ENCODE measurements around the gene VOPP1. TPM values are rescaled to one million over a fixed set of nuclear protein-coding genes. Genes with fewer than 3 reads are reported as not detected.

Gene VOPP1
- total RNA-seq, 1 experiment from 2014 or later = 63.9 TPM

GRCh38 chr7:55552320-55553023 lies 19.8 kb downstream of the VOPP1 start:
- Mint-ChIP-seq H3K4me1 (peaks cover 94% of the 10 kb centered on the region), H3K27ac (peak overlapping the region; percentile 42; the same call in 1 of the 2 replicates), H3K36me3 (no peaks in the 10 kb centered on the region), H3K27me3 (ENCODE audit: low read depth) (no peaks in the 10 kb centered on the region), H3K4me3 (no peak overlapping the region), H3K9me3 (no peaks in the 10 kb centered on the region)
- no peak for ATAC-seq
- ChIA-PET CTCF (no interaction called here), POLR2A (no interaction called here)
- DNase-seq (ENCODE audit: low spot score) = no peak
- no peak for TF ChIP-seq ZNF671 (CRISPR knock-in tag; IDR thresholded peaks at IDR 0.05)
- no peak for TF ChIP-seq ZBTB43 (CRISPR knock-in tag; IDR thresholded peaks at IDR 0.05)
- TF ChIP-seq, protein P1, sequence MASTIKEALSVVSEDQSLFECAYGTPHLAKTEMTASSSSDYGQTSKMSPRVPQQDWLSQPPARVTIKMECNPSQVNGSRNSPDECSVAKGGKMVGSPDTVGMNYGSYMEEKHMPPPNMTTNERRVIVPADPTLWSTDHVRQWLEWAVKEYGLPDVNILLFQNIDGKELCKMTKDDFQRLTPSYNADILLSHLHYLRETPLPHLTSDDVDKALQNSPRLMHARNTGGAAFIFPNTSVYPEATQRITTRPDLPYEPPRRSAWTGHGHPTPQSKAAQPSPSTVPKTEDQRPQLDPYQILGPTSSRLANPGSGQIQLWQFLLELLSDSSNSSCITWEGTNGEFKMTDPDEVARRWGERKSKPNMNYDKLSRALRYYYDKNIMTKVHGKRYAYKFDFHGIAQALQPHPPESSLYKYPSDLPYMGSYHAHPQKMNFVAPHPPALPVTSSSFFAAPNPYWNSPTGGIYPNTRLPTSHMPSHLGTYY (CRISPR knock-in tag; IDR thresholded peaks at IDR 0.05) = no peak
- TF ChIP-seq PREB (CRISPR knock-in tag; IDR thresholded peaks at IDR 0.05; ENCODE audit: borderline replicate concordance) = no peak
- no peak for TF ChIP-seq GABPB1 (CRISPR knock-in tag; IDR thresholded peaks at IDR 0.05)
- TF ChIP-seq, protein P2, sequence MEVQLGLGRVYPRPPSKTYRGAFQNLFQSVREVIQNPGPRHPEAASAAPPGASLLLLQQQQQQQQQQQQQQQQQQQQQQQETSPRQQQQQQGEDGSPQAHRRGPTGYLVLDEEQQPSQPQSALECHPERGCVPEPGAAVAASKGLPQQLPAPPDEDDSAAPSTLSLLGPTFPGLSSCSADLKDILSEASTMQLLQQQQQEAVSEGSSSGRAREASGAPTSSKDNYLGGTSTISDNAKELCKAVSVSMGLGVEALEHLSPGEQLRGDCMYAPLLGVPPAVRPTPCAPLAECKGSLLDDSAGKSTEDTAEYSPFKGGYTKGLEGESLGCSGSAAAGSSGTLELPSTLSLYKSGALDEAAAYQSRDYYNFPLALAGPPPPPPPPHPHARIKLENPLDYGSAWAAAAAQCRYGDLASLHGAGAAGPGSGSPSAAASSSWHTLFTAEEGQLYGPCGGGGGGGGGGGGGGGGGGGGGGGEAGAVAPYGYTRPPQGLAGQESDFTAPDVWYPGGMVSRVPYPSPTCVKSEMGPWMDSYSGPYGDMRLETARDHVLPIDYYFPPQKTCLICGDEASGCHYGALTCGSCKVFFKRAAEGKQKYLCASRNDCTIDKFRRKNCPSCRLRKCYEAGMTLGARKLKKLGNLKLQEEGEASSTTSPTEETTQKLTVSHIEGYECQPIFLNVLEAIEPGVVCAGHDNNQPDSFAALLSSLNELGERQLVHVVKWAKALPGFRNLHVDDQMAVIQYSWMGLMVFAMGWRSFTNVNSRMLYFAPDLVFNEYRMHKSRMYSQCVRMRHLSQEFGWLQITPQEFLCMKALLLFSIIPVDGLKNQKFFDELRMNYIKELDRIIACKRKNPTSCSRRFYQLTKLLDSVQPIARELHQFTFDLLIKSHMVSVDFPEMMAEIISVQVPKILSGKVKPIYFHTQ (CRISPR knock-in tag; IDR thresholded peaks at IDR 0.05) = no peak
- TF ChIP-seq, protein P3, sequence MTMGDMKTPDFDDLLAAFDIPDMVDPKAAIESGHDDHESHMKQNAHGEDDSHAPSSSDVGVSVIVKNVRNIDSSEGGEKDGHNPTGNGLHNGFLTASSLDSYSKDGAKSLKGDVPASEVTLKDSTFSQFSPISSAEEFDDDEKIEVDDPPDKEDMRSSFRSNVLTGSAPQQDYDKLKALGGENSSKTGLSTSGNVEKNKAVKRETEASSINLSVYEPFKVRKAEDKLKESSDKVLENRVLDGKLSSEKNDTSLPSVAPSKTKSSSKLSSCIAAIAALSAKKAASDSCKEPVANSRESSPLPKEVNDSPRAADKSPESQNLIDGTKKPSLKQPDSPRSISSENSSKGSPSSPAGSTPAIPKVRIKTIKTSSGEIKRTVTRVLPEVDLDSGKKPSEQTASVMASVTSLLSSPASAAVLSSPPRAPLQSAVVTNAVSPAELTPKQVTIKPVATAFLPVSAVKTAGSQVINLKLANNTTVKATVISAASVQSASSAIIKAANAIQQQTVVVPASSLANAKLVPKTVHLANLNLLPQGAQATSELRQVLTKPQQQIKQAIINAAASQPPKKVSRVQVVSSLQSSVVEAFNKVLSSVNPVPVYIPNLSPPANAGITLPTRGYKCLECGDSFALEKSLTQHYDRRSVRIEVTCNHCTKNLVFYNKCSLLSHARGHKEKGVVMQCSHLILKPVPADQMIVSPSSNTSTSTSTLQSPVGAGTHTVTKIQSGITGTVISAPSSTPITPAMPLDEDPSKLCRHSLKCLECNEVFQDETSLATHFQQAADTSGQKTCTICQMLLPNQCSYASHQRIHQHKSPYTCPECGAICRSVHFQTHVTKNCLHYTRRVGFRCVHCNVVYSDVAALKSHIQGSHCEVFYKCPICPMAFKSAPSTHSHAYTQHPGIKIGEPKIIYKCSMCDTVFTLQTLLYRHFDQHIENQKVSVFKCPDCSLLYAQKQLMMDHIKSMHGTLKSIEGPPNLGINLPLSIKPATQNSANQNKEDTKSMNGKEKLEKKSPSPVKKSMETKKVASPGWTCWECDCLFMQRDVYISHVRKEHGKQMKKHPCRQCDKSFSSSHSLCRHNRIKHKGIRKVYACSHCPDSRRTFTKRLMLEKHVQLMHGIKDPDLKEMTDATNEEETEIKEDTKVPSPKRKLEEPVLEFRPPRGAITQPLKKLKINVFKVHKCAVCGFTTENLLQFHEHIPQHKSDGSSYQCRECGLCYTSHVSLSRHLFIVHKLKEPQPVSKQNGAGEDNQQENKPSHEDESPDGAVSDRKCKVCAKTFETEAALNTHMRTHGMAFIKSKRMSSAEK (CRISPR knock-in tag; IDR thresholded peaks at IDR 0.05; ENCODE audit: borderline replicate concordance) = no peak
- no peak for TF ChIP-seq TEAD1 (CRISPR knock-in tag; IDR thresholded peaks at IDR 0.05)
- TF ChIP-seq JUN (CRISPR knock-in tag; IDR thresholded peaks at IDR 0.05) = no peak
- TF ChIP-seq, protein P4, sequence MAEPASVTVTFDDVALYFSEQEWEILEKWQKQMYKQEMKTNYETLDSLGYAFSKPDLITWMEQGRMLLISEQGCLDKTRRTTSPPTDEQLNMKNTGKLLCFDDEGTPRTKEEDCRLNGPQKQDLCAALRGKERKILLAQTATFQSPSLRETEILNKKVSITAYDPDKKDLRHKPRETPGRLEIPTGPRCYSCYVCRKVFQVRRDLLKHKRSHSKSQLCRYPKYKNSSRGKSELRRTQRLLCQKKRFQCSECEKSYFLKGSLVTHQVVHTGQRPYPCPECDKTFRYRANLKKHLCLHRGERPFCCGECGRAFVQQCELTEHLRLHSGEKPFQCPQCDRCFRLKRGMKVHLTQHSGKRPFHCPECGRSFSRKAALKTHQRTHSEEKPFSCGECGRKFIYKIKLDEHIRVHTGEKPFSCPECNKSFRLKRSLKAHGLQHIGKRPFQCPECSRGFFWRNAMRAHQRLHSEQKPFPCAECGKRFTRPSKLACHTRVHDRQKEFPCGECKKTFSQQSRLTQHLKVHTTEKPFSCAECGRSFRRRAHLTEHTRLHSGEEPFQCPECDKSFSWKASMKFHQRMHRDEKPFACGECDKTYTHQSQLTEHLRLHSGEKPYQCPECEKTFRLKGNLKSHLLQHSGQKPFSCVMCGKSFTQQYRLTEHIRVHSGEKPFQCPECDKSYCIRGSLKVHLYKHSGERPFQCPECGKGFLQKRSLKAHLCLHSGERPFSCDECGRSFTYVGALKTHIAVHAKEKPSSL (CRISPR knock-in tag; conservative IDR thresholded peaks at IDR 0.05) = no peak
- no peak for TF ChIP-seq NFE2L1 (CRISPR knock-in tag; IDR thresholded peaks at IDR 0.05)
- TF ChIP-seq, protein P5, sequence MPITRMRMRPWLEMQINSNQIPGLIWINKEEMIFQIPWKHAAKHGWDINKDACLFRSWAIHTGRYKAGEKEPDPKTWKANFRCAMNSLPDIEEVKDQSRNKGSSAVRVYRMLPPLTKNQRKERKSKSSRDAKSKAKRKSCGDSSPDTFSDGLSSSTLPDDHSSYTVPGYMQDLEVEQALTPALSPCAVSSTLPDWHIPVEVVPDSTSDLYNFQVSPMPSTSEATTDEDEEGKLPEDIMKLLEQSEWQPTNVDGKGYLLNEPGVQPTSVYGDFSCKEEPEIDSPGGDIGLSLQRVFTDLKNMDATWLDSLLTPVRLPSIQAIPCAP (CRISPR knock-in tag; IDR thresholded peaks at IDR 0.05) = no peak
- no peak for TF ChIP-seq MXD4 (CRISPR knock-in tag; IDR thresholded peaks at IDR 0.05; ENCODE audit: borderline replicate concordance)
- TF ChIP-seq RORB (CRISPR knock-in tag; IDR thresholded peaks at IDR 0.05) = no peak
- TF ChIP-seq TCF7 (CRISPR knock-in tag; IDR thresholded peaks at IDR 0.05; ENCODE audit: low read depth) = no peak
- no peak for TF ChIP-seq GRHL2 (CRISPR knock-in tag; IDR thresholded peaks at IDR 0.05; ENCODE audit: insufficient replicate concordance, severe bottlenecking)
- no peak for TF ChIP-seq CREB1 (CRISPR knock-in tag; IDR thresholded peaks at IDR 0.05)
- no peak for TF ChIP-seq FOXK1 (CRISPR knock-in tag; IDR thresholded peaks at IDR 0.05)

All from WTC11 (cell line).